Coronary artery (tissue), 2 donors: ENCODE data around the gene C2CD5.

Source experiments
- DNase-seq: peaks from one replicate; pipeline ENCODE4 v3.0.0-alpha.2; 2017; ENCODE audit warnings: low spot score
- H3K27ac ChIP-seq, 2 donors: fragments of 200-600 bp; sonication (generic); one replicate each; pipeline ENCODE4 v1.5.1; 2016 to 2019
- H3K4me3 ChIP-seq: fragments of 200-600 bp; sonication (generic); 2 replicates; pipeline ENCODE4 v1.5.1; 2016; ENCODE audit warnings: mild to moderate bottlenecking, moderate library complexity
- CTCF ChIP-seq: fragments of 200-600 bp; sonication (generic); IDR thresholded peaks from one replicate; pipeline ENCODE4 v1.5.1; 2019; ENCODE audit warnings: antibody characterized with exemption

The C2CD5 gene

GRCh38 chr12:22545255-22545654 lies 913 bp upstream of the C2CD5 start:
- Histone ChIP-seq H3K4me3 (no peak overlapping the region), H3K27ac (no peak overlapping the region)
- TF ChIP-seq CTCF = no peak
- no peak for DNase-seq

GRCh38 chr12:22543246-22544037 lies 900 bp downstream of the C2CD5 start:
- Histone ChIP-seq H3K27ac (peak overlapping the region; percentile 90 to 92), H3K4me3 (peak overlapping the region; percentile 75)
- DNase-seq = no peak
- no peak for TF ChIP-seq CTCF

- no peak for DNase-seq
- Histone ChIP-seq H3K27ac (no peak overlapping the region), H3K4me3 (peak overlapping the region; percentile 75)
- TF ChIP-seq CTCF = no peak
These were observed 2.7 kb downstream of the C2CD5 start for GRCh38 chr12:22541496-22542155.

GRCh38 chr12:22539055-22539454 lies 5.3 kb downstream of the C2CD5 start:
- no peak for TF ChIP-seq CTCF
- Histone ChIP-seq H3K4me3 (no peak overlapping the region), H3K27ac (peak overlapping the region in 1 of 2 donors; percentile 50)
- no peak for DNase-seq

GRCh38 chr12:22538311-22538710 lies 6.0 kb downstream of the C2CD5 start:
- no peak for TF ChIP-seq CTCF
- Histone ChIP-seq H3K4me3 (no peak overlapping the region), H3K27ac (no peak overlapping the region)
- no peak for DNase-seq

DNA sequence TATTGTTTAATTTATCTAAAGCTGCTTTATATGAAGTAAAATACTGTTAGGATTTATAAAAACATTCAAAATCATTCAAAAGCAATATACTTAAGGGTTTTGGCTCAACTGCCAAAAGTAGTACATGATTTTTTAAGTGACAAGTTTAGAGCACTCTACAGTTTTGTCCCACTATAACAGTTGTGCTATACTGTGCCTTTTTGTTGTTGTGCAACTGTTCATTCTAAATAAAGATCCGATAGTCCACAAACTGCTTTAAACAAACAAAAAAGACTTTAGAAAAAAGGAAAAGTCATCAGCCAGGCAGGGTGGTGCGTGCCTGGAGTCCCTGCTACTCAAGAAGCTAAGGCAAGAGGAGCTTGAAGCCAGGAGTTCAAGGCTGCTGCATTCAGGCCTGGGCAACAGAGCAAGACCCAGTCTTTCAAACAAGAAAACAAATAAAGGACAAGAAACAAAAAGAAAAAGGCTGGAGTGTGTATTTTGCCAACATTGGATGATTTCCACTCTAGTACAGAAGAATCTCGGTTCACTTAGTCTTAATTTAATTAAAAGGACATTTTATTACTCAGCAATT lies 7.3 kb downstream of the C2CD5 start:
- no peak for DNase-seq
- Histone ChIP-seq H3K27ac (no peak overlapping the region), H3K4me3 (no peak overlapping the region)
- TF ChIP-seq CTCF = no peak
